ENCODE data around the gene DEPP1. TPM values are rescaled to one million over a fixed set of nuclear protein-coding genes. Genes with fewer than 3 reads are reported as not detected.

The DEPP1 gene
- total RNA-seq, 1 donor from 2014 or later: 21.9 TPM

DNA sequence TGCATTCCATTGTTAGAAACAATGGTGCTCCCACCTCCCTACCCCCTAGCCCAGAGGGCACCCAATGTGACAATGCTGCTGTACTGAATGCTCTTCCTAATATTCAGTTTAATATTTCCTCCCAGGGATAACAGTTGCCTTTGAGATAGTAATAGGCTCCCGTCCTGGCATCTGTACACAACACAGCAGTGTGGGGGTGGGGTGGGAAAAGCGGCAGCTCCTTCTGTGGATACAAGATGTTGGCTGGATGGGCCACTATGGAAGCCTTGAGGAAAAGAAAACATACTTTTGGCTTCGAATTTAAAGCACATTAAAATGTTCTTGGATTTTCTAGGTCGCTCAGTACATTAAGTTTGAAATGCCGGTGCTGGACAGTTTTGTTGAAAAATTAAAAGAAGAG is 13.0 kb upstream of the DEPP1 start:
- TF ChIP-seq, protein P1, sequence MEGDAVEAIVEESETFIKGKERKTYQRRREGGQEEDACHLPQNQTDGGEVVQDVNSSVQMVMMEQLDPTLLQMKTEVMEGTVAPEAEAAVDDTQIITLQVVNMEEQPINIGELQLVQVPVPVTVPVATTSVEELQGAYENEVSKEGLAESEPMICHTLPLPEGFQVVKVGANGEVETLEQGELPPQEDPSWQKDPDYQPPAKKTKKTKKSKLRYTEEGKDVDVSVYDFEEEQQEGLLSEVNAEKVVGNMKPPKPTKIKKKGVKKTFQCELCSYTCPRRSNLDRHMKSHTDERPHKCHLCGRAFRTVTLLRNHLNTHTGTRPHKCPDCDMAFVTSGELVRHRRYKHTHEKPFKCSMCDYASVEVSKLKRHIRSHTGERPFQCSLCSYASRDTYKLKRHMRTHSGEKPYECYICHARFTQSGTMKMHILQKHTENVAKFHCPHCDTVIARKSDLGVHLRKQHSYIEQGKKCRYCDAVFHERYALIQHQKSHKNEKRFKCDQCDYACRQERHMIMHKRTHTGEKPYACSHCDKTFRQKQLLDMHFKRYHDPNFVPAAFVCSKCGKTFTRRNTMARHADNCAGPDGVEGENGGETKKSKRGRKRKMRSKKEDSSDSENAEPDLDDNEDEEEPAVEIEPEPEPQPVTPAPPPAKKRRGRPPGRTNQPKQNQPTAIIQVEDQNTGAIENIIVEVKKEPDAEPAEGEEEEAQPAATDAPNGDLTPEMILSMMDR (IDR thresholded peaks at IDR 0.05; ENCODE audit: insufficient read depth, low read length, poor library complexity, severe bottlenecking): no peak
- Histone ChIP-seq H3K27me3 (ENCODE audit: control insufficient read depth, insufficient read depth, low read length) (no peaks in the 10 kb centered on the region), H3K36me3 (ENCODE audit: control insufficient read depth, insufficient read depth, low read length) (no peaks in the 10 kb centered on the region), H3K4me3 (ENCODE audit: low read depth, low read length) (no peak overlapping the region)
- no peak for DNase-seq (ENCODE audit: low read depth)

DNA sequence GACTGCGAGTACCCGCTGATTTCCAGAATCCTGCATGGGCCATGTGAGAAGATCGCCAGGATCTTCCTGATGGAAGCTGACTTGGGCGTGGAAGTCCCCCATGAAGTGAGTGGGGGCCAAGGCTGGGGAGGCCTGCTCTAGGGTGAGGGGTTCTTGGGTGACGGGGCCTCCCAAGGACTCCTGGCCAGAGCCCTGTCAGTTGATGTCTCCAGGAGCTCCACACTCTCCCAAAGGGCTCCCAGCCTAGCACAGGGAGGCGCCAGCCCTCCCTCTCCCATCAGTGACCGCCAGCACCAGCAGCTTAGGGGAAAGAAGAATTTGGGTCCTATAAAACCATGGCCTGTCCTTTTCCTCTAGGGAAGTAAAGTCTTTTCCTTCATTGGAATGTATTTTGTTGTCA is 12.4 kb upstream of the DEPP1 start:
- no peaks in the 10 kb centered on the region for H3K27me3 ChIP-seq (ENCODE audit: control insufficient read depth, insufficient read depth, low read length)
- H3K36me3 ChIP-seq (ENCODE audit: control insufficient read depth, insufficient read depth, low read length): no peaks in the 10 kb centered on the region
- TF ChIP-seq, protein P1 (IDR thresholded peaks at IDR 0.05; ENCODE audit: insufficient read depth, low read length, poor library complexity, severe bottlenecking): no peak
- H3K4me3 ChIP-seq (ENCODE audit: low read depth, low read length): no peak overlapping the region
- no peak for DNase-seq (ENCODE audit: low read depth)

DNA sequence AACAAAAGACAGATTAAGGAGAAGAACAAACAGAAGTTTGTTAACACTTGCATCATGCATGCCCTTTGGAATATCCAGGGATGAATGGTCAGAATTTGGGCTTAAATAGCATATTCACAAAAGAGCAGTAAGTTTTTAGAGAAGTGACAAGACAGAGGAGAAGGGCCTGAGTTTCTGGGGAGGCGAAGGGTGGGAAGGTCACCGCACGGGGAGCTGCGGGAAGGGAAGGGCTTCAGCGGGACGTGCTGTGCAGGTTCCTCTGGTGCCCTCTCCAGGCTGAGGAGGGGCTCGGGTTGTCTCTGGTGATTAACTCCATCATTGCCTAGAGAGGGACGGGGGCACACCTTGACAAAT is 11.7 kb upstream of the DEPP1 start:
- no peak for DNase-seq (ENCODE audit: low read depth)
- Histone ChIP-seq H3K27me3 (ENCODE audit: control insufficient read depth, insufficient read depth, low read length) (no peaks in the 10 kb centered on the region), H3K4me3 (ENCODE audit: low read depth, low read length) (no peak overlapping the region), H3K36me3 (ENCODE audit: control insufficient read depth, insufficient read depth, low read length) (no peaks in the 10 kb centered on the region)
- TF ChIP-seq, protein P1 (IDR thresholded peaks at IDR 0.05; ENCODE audit: insufficient read depth, low read length, poor library complexity, severe bottlenecking): peak; percentile 36

- Histone ChIP-seq H3K27me3 (ENCODE audit: control insufficient read depth, insufficient read depth, low read length) (no peaks in the 10 kb centered on the region), H3K36me3 (ENCODE audit: control insufficient read depth, insufficient read depth, low read length) (no peaks in the 10 kb centered on the region), H3K4me3 (ENCODE audit: low read depth, low read length) (no peak overlapping the region)
- TF ChIP-seq, protein P1 (IDR thresholded peaks at IDR 0.05; ENCODE audit: insufficient read depth, low read length, poor library complexity, severe bottlenecking): no peak
- DNase-seq (ENCODE audit: low read depth): no peak
These were observed 11.1 kb upstream of the DEPP1 start for GRCh38 chr10:44989597-44990301.

- TF ChIP-seq, protein P1 (IDR thresholded peaks at IDR 0.05; ENCODE audit: insufficient read depth, low read length, poor library complexity, severe bottlenecking): no peak
- H3K36me3 ChIP-seq (ENCODE audit: control insufficient read depth, insufficient read depth, low read length): no peaks in the 10 kb centered on the region
- H3K4me3 ChIP-seq (ENCODE audit: low read depth, low read length): no peak overlapping the region
- H3K27me3 ChIP-seq (ENCODE audit: control insufficient read depth, insufficient read depth, low read length): no peaks in the 10 kb centered on the region
- no peak for DNase-seq (ENCODE audit: low read depth)
These were observed 10.5 kb upstream of the DEPP1 start for GRCh38 chr10:44988957-44989585.

- no peak for DNase-seq (ENCODE audit: low read depth)
- TF ChIP-seq, protein P1 (IDR thresholded peaks at IDR 0.05; ENCODE audit: insufficient read depth, low read length, poor library complexity, severe bottlenecking): no peak
- Histone ChIP-seq H3K4me3 (ENCODE audit: low read depth, low read length) (no peak overlapping the region), H3K36me3 (ENCODE audit: control insufficient read depth, insufficient read depth, low read length) (no peaks in the 10 kb centered on the region), H3K27me3 (ENCODE audit: control insufficient read depth, insufficient read depth, low read length) (no peaks in the 10 kb centered on the region)
These were observed 8.1 kb upstream of the DEPP1 start for GRCh38 chr10:44986670-44987069.
